ENCODE results near the gene FCSK.
A peak's percentile ranks its signal among the peaks of the same experiment; 100 is the strongest.
"Not testable (repeated sequence)": the region's sequence is repeated elsewhere in the genome, so short reads cannot be mapped to it uniquely, and the experiment has no call there.

FCSK gene

GRCh38 chr16:70430667-70431536 is 23.5 kb upstream of the FCSK start:
- peak in 1 of 2 donors; percentile 13 for DNase-seq (ENCODE audit: low read depth in 1 of 2, low spot score in 1 of 2)

GRCh38 chr16:70432356-70432722 is 22.1 kb upstream of the FCSK start:
- no peak for DNase-seq (ENCODE audit: low read depth in 1 of 2, low spot score in 1 of 2)

- DNase-seq (ENCODE audit: low read depth in 1 of 2, low spot score in 1 of 2) = no peak
These were observed 21.5 kb upstream of the FCSK start for GRCh38 chr16:70432723-70433457.

GRCh38 chr16:70433458-70434103 is 20.8 kb upstream of the FCSK start:
- DNase-seq (ENCODE audit: low read depth in 1 of 2, low spot score in 1 of 2) = no peak

- DNase-seq (ENCODE audit: low read depth in 1 of 2, low spot score in 1 of 2) = no peak
These were observed 19.7 kb upstream of the FCSK start for GRCh38 chr16:70434484-70435260.

GRCh38 chr16:70437017-70437581 is 17.3 kb upstream of the FCSK start:
- no peak for DNase-seq (ENCODE audit: low read depth in 1 of 2, low spot score in 1 of 2)

GRCh38 chr16:70437582-70438557 is 16.5 kb upstream of the FCSK start:
- no peak for DNase-seq (ENCODE audit: low read depth in 1 of 2, low spot score in 1 of 2)

- DNase-seq (ENCODE audit: low read depth in 1 of 2, low spot score in 1 of 2) = no peak
These were observed 15.8 kb upstream of the FCSK start for GRCh38 chr16:70438585-70438968.

GRCh38 chr16:70438969-70439862 is 15.2 kb upstream of the FCSK start, which contains the start of gene ST3GAL2:
TSS of gene ST3GAL2 (minus strand) at chr16:70439100. CDS start at chr16:70398530, 40,570 bp downstream.
- peak; percentile 86 to 88 for DNase-seq (ENCODE audit: low read depth in 1 of 2, low spot score in 1 of 2)

- no peak for DNase-seq (ENCODE audit: low read depth in 1 of 2, low spot score in 1 of 2)
These were observed 14.2 kb upstream of the FCSK start for GRCh38 chr16:70440009-70440692.

- no peak for DNase-seq (ENCODE audit: low read depth in 1 of 2, low spot score in 1 of 2)
These were observed 12.9 kb upstream of the FCSK start for GRCh38 chr16:70441406-70441990.

GRCh38 chr16:70442344-70442743 is 12.1 kb upstream of the FCSK start:
- no peak for DNase-seq (ENCODE audit: low read depth in 1 of 2, low spot score in 1 of 2)

- DNase-seq (ENCODE audit: low read depth in 1 of 2, low spot score in 1 of 2) = no peak
These were observed 9.9 kb upstream of the FCSK start for GRCh38 chr16:70444249-70445063.

- DNase-seq (ENCODE audit: low read depth in 1 of 2, low spot score in 1 of 2) = no peak
These were observed 6.3 kb upstream of the FCSK start for GRCh38 chr16:70448075-70448474.

- not testable (repeated sequence) for DNase-seq (ENCODE audit: low read depth in 1 of 2, low spot score in 1 of 2)
These were observed 4.0 kb upstream of the FCSK start for GRCh38 chr16:70450142-70451003.

GRCh38 chr16:70451004-70451340 is 3.4 kb upstream of the FCSK start:
- not testable (repeated sequence) for DNase-seq (ENCODE audit: low read depth in 1 of 2, low spot score in 1 of 2)
